SHP77 (cell line): ENCODE data around the gene EFL1.
"Not testable (repeated sequence)": the region's sequence is repeated elsewhere in the genome, so short reads cannot be mapped to it uniquely, and the experiment has no call there.

ENCODE experiments used
- DNase-seq, 2 experiments: peaks; one replicate each; lab custom pipeline; 2025; lab: John Stamatoyannopoulos, UW

Gene EFL1

DNA sequence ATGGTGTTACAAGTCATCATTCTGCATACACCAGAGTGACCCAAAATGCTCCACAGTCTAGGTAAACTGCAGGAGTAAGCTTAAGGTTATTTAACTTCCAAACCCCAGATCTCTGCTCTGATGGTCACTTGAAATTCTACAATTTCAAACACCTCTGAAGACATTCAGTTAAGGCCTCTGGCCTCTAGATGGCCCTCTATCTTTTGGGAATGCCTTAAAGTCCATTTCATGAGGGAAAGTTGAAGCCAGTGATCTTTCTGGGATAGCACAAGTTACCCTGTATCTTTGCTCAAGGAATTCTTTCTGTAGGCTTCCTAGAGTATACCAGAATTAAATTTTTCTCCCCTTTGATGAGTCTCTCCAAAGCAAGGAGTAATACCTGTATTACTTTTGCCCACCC, 18.7 kb upstream of the EFL1 start:
- DNase-seq = not testable (repeated sequence)

GRCh38 chr15:82275410-82275809, 12.9 kb upstream of the EFL1 start:
- no peak for DNase-seq

GRCh38 chr15:82272154-82272553, 9.6 kb upstream of the EFL1 start:
- no peak for DNase-seq

- not testable (repeated sequence) for DNase-seq
These were observed 5.9 kb upstream of the EFL1 start for GRCh38 chr15:82268454-82268853.

DNA sequence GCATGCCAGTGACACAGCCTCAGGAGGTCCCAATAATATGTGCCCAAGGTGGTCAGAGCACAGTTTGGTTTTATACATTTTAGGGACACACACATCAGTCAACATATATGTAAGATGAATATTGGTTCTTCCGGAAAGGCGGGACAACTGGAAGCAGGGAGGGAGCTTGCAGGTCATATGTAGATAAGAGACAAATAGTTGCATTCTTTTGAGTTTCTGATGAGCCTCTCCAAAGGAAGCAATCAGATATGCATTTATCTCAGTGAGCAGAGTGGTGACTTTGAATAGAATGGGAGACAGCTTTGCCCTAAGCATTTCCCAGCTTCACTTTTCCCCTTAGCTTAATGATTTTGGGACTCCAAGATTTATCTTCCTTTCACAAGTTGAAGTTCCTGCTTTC, 4.6 kb upstream of the EFL1 start:
- not testable (repeated sequence) for DNase-seq

GRCh38 chr15:82263350-82263749, 816 bp upstream of the EFL1 start:
- DNase-seq = peak; percentile 72 to 83

GRCh38 chr15:82261566-82262421, 740 bp downstream of the EFL1 start:
- peak; percentile 12 to 43 for DNase-seq

DNA sequence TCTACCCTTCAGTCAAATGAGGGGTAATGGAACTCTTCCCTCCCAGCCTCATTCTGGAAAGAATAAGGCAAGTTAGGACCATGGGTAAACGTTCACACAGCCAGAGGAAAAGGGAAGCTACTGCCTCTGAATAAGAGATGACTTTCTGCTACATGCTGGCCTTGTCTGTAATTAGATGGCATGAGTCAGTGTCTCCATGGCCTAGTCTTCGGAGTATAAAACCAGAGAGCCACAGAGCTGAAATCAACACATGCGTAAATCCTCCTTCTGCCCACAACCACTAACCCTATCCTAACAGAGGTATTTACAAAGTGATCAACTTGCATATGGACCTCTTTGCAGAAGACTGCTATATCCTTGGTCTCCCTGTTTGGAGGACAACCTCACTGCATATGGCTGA, 14.3 kb downstream of the EFL1 start:
- not testable (repeated sequence) for DNase-seq

DNA sequence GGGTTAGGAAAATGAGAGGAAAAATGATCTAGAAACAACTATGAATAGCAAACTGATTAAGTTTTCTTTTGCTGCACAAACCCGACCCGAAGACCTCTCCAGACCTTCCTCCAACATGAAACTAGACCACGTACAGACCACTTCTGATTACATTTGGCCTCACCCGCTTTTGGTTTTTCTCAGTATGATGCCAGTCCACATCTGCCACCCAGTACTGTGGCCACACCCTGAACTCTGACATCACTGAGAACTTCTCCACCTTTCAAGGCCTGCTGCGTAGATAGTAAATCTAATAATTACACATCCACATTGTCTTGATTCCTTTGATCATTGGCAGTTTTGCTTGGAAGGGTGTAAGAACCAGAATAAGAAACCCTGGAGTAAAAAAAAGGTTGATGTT, 16.6 kb downstream of the EFL1 start:
- DNase-seq = not testable (repeated sequence)

- DNase-seq = not testable (repeated sequence)
These were observed 18.9 kb downstream of the EFL1 start for GRCh38 chr15:82243644-82244043.

GRCh38 chr15:82241836-82242499, 20.6 kb downstream of the EFL1 start:
- not testable (repeated sequence) for DNase-seq

DNA sequence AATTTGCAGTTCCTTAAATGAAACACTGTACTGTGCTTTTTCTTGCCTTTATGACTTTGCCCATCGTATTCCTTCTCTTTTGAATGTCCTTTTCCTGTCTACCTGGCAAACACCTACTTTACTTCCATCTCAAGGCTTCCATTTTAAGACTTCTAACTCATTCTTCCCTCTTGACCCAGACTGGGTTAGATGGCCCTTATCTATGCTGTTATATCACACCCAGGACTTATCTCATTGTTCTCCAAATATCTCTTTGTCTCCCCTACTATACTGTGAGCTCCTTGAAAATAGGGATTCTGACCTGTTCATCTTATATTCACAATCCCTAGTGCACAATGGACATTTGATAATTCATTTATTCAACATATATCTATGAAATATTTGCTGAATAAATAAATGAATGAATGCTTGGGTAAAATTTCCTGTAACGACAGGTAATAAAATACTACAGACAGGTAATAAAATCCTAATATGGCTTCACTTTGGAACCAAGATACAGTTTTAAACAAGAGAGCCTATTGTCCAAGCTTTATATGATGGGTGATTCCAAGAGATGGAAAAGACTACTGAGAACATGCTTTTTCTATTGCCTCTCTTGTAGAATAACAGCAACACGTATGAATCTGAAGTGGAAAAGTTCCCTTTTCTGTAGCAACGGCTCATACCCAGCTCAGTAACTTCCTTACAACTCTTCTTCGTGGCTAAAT, 22.7 kb downstream of the EFL1 start:
- DNase-seq = no peak

GRCh38 chr15:82237944-82238534, 24.5 kb downstream of the EFL1 start:
- not testable (repeated sequence) for DNase-seq

GRCh38 chr15:82231842-82232241, 30.7 kb downstream of the EFL1 start:
- DNase-seq = no peak

- DNase-seq = no peak
These were observed 31.3 kb downstream of the EFL1 start for GRCh38 chr15:82231233-82231632.

GRCh38 chr15:82228750-82229149, 33.8 kb downstream of the EFL1 start:
- no peak for DNase-seq

- peak in 1 of 2 experiments; percentile 20 for DNase-seq
These were observed 41.0 kb downstream of the EFL1 start for GRCh38 chr15:82221535-82221934.

DNA sequence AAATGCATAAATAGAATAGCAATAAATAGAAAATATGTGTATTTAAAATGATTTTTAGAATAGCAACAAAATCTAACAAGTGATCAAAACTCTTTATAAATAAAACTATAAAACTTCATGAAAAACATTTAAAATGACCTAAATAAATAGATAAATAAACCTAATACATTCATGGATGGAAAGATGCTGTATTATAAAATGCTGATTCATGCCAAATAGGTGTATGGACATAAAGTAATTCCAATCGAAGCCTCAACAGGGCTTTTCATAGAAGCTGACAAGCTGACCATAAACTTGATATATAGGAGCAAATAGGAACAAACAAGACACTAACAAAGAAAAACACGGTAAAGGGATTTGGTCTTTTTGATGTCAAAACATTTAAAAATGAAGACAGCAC, 46.4 kb downstream of the EFL1 start:
- not testable (repeated sequence) for DNase-seq

DNA sequence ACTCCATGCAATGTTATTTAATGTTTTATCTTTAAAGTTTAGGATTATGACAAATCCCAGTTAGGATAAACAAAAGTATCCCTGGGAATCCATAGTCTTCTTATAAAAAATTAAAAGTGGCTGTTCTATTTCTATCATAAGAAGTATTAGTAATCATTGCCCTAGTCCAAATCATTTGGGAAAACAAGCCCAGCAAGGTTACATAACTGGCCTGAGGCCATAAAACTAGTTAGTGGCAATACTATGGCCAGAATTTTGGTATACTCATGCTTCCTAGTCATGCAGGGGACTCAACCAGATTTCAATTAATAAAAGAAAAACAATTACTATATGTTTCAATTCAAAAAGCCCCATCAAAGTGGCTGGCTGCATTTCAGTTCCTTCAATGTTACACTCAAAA, 50.3 kb downstream of the EFL1 start:
- not testable (repeated sequence) for DNase-seq

- not testable (repeated sequence) for DNase-seq
These were observed 52.4 kb downstream of the EFL1 start for GRCh38 chr15:82210066-82210597.

DNA sequence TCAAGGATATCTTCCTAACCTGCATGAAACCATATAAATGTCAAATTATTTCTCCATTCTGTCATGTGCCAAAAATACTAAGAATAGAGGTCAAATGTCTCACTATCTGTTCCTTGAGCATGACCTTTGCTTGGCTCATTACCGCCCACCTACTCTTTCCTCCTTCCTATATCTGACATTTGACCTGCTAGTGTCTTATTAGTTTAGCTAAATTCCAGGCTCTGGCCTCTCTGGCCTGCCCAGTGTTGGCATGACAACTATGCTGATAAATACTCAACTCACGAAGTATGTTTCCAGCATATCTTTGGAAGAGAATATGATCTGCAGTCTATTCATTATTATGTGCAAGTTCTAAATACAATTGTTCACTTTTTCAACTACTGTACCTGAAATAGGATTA, 58.0 kb downstream of the EFL1 start:
- DNase-seq = not testable (repeated sequence)
